ENCODE data around the gene CDK11B. TPM values are rescaled to one million over a fixed set of nuclear protein-coding genes. Genes with fewer than 3 reads are reported as not detected.
A peak's percentile ranks its signal among the peaks of the same experiment; 100 is the strongest.
"Not testable (repeated sequence)": the region's sequence is repeated elsewhere in the genome, so short reads cannot be mapped to it uniquely, and the experiment has no call there.

Gene CDK11B
- total RNA-seq, 1 donor from 2014 or later = 26.5 TPM

DNA sequence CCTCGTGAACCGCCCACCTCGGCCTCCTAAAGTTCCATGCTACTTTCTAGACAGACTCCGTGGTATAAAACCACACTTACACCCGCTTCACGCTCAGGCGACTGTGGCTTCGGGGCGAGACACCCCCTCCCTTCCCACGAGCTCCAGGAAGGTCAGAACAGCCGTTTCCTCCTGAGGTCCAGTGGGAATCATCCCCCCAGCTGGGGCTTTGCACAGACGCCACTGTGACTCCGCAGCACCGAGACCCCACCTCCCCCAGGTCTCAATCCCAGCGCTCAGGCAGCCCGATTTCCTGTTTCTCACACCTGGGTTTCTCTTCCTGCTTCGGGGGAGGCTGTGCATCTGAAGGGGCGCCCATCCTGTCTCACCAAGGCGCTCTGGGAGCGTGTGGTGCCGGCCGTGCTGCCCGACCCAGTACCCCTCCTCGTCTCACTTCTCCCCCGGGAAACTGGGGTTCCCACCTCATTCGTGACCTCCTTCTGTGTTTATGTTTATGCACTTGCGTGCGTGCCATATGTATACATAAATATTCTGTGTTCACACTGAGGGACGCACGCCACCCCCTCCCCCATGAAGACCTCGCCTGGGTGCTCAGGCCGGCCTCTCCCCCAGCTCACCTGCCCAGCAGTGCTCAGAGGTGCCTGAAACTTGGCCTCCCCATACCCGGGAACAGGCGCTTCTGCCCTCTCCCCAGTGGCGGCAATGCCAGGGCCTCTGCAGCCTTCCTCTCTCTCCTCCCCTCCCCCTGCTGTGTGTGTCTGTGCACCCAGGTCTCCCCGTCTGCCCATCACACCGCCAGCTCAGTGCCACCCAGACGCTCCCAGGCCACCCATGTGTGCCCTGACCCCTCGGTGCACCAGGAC, 19.1 kb upstream of the CDK11B start:
- H3K27me3 Mint-ChIP-seq = no peaks in the 10 kb centered on the region
- peaks cover 7% of the 10 kb centered on the region for H3K4me1 Mint-ChIP-seq (ENCODE audit: unreplicated experiment)
- no peaks in the 10 kb centered on the region for H3K9me3 Mint-ChIP-seq
- no peak for DNase-seq (ENCODE audit: extremely low spot score, unreplicated experiment)
- no peak overlapping the region for H3K4me3 Mint-ChIP-seq
- peak overlapping the region; percentile 71 for H3K27ac Mint-ChIP-seq
- TF ChIP-seq, protein P1, sequence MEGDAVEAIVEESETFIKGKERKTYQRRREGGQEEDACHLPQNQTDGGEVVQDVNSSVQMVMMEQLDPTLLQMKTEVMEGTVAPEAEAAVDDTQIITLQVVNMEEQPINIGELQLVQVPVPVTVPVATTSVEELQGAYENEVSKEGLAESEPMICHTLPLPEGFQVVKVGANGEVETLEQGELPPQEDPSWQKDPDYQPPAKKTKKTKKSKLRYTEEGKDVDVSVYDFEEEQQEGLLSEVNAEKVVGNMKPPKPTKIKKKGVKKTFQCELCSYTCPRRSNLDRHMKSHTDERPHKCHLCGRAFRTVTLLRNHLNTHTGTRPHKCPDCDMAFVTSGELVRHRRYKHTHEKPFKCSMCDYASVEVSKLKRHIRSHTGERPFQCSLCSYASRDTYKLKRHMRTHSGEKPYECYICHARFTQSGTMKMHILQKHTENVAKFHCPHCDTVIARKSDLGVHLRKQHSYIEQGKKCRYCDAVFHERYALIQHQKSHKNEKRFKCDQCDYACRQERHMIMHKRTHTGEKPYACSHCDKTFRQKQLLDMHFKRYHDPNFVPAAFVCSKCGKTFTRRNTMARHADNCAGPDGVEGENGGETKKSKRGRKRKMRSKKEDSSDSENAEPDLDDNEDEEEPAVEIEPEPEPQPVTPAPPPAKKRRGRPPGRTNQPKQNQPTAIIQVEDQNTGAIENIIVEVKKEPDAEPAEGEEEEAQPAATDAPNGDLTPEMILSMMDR (conservative IDR thresholded peaks at IDR 0.05) = no peak
- H3K36me3 Mint-ChIP-seq = no peaks in the 10 kb centered on the region

DNA sequence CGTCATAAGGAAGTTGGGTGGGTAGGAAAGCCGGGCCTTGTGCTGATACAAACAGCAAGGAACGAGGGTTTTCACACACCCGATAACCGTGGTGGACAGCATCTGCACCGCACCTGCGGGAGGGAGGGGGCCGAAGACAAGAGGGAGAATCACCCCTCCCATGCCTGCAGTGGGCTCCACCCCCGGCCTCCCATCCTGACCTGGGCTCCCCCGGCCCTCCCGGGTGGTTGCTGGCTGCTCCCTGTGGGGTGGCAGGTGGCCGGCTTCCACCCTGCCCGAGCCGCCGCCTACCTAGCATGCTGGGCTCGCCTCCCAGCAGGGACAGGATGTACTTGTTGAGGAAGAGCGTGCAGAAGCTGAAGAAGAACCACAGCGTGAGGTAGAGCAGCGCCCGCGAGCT, 17.3 kb upstream of the CDK11B start:
- H3K27me3 Mint-ChIP-seq; H3K9me3 Mint-ChIP-seq; H3K4me3 Mint-ChIP-seq; DNase-seq (ENCODE audit: extremely low spot score, unreplicated experiment); H3K27ac Mint-ChIP-seq; H3K36me3 Mint-ChIP-seq; H3K4me1 Mint-ChIP-seq (ENCODE audit: unreplicated experiment): not testable (repeated sequence)

DNA sequence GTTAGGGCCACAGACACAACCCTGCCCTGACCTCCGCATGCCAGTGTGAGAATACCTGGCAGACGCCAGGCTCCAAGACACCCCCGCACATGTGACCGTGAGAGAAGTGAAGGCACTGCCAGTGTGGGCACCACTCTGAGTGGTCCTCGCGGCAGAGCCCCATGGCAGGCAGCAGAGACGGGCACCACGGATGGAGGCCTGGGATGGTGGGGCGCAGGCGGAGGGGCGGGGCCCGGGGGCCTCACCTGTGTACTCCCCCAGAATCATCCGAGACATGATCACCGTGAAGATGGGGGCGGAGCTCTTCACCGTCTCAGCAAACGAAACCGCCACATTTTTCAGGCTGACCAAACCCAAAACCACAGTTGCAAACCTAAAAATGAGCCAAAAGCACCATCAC, 16.4 kb upstream of the CDK11B start:
- H3K9me3 Mint-ChIP-seq; H3K36me3 Mint-ChIP-seq; H3K4me3 Mint-ChIP-seq; DNase-seq (ENCODE audit: extremely low spot score, unreplicated experiment); H3K27ac Mint-ChIP-seq; H3K27me3 Mint-ChIP-seq; H3K4me1 Mint-ChIP-seq (ENCODE audit: unreplicated experiment): not testable (repeated sequence)

DNA sequence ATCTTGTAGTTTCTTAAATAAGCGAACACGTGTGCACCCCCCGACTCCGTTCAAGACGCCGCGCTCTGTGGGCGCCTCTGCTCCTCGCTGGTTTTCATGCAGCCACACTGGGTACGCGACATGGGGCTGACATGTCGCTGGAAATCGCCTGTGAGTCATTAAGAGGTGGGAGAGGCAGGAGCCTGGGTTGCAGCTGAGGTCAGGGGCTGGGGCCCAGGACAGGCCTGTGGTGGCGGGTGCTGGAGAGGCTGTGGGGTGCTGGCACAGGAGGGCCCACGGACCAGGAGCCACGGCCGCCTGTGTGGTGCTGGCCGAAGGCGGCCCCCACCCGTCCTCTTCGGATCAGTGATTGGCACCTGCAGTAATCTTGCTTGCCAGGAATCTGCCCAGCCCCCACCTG, 16.0 kb upstream of the CDK11B start:
- not testable (repeated sequence) for H3K4me1 Mint-ChIP-seq (ENCODE audit: unreplicated experiment); DNase-seq (ENCODE audit: extremely low spot score, unreplicated experiment); H3K9me3 Mint-ChIP-seq; H3K27ac Mint-ChIP-seq; H3K27me3 Mint-ChIP-seq; H3K4me3 Mint-ChIP-seq; H3K36me3 Mint-ChIP-seq

DNA sequence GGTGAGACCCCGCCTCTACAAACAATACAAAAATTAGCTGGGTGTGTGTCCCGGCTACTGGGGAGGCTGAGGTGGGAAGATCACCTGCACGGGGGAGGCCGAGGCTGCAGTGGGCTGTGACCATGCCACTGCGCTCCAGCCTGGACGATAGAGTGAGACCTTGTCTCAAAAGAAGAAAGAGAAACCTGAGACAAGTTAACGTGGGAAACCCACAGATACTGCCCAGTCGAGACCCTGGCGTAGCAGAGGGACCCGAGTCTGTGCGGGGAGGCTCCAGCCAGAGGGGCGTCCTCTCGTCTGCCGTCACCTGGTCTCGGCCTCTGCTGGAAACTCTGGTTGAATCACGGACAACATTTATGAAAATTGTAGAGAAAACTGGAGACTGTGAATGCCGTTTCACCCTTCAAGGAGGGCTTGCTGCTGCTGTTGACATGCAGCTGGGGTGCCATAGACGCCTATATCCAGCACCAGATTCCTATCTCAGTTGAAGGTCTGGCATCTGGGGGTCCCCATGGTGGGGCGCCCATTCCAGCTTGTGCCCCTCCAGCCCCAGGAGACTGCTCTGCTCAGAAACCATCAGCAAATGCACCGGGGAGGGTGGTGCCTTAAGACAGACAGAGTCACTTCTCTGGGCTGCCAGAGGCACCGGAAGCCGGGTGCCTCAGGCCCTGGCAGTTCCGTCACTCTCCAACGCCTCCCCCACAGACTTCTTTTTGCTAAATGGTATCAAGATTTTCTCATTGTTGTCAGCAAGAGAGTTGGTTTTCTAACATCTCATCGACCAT, 13.6 kb upstream of the CDK11B start:
- no peak for DNase-seq (ENCODE audit: extremely low spot score, unreplicated experiment)
- Mint-ChIP-seq H3K27ac (no peak overlapping the region), H3K4me1 (ENCODE audit: unreplicated experiment) (no peaks in the 10 kb centered on the region), H3K4me3 (no peak overlapping the region), H3K9me3 (no peaks in the 10 kb centered on the region), H3K27me3 (no peaks in the 10 kb centered on the region), H3K36me3 (peaks cover 2% of the 10 kb centered on the region)
- TF ChIP-seq, protein P1 (conservative IDR thresholded peaks at IDR 0.05) = no peak

DNA sequence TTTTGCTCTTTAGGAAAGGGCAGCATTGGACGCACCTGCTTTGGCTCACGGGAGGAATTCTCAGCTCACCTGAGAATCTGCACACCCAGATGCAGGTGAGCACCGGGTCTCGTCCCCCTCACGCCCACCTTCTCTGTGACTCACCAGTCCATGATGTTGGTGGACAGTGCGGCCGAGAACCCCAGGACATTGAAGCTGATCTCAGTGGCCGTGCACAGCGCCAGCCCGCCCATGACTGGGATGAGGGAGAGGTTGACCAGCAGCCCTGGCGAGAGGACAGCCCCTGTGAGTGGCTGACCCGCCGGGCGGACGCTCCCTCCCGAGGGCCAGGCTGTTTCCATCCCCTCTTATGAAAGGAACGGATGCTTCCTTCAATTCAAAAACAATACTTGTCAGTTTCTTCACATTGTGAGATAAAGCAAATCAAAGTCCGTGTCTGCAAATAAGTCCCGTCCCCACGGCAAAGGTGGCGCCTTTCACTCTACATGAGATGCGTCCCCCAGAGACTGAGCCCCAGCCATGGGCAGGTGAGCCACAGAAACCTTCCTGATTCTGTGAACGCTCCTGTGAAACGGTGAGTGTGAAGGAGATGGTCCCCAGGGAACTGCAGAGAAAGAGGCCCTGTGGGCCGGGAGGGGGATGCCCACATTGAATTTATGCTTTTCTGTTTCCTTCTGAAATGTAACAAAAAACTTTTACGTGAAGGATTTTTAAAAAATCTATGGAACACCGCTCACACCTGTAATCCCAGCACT, 12.7 kb upstream of the CDK11B start:
- Mint-ChIP-seq H3K27me3 (no peaks in the 10 kb centered on the region), H3K9me3 (no peaks in the 10 kb centered on the region), H3K36me3 (peaks cover 3% of the 10 kb centered on the region), H3K27ac (no peak overlapping the region), H3K4me1 (ENCODE audit: unreplicated experiment) (no peaks in the 10 kb centered on the region), H3K4me3 (no peak overlapping the region)
- DNase-seq (ENCODE audit: extremely low spot score, unreplicated experiment) = no peak
- TF ChIP-seq, protein P1 (conservative IDR thresholded peaks at IDR 0.05) = no peak
